Uterus (tissue), 2 donors: ENCODE measurements around the gene ANKMY2.

ENCODE experiments used
- CTCF ChIP-seq, 4 experiments: fragments of 200-600 bp in 2 of 4; fragments of 450-650 bp in 2 of 4; sonication (generic) in 2 of 4; IDR thresholded peaks; one replicate each; pipeline ENCODE4 v1.5.1; 2016 to 2019; ENCODE audit warnings: antibody characterized with exemption in 4 of 4, mild to moderate bottlenecking in 2 of 4, moderate library complexity in 1 of 4
- POLR2A ChIP-seq, 2 donors: fragments of 450-650 bp; IDR thresholded peaks; one replicate each; pipeline ENCODE4 v1.6.1; 2016; ENCODE audit warnings: antibody characterized with exemption in 2 of 2, mild to moderate bottlenecking in 1 of 2, moderate library complexity in 1 of 2

GRCh38 chr7:16630654-16631053 is 14.9 kb downstream of the ANKMY2 start:
- TF ChIP-seq CTCF (IDR thresholded peaks at IDR 0.05) (no peak), POLR2A (IDR thresholded peaks at IDR 0.05) (no peak)
